ENCODE data around the gene COL25A1.

The COL25A1 gene

GRCh38 chr4:109216085-109216696, 86.3 kb downstream of the COL25A1 start:
- no peak for TF ChIP-seq CTCF (IDR thresholded peaks at IDR 0.05; ENCODE audit: low read depth, low read length)
- H3K4me3 ChIP-seq (ENCODE audit: low read depth, low read length) = no peak overlapping the region

DNA sequence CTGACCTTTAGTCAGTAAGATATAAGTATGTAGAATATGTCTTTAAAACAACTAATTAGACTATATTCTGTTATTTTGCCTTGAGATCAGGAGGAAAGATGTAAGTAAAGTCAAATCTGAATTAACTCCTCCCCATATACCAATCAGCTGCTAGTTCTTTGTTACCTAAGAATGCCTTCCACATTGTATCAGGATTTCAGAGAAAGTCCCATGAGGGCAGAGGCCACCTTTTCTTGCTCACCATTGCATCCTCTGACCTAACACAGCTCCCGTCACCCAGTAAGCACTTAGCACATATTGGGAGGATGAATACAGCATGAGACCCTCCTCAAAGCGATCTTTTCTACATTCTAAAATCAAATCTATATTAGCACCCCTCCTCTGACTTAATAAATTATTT, 87.0 kb downstream of the COL25A1 start:
- no peak for TF ChIP-seq CTCF (IDR thresholded peaks at IDR 0.05; ENCODE audit: low read depth, low read length)

GRCh38 chr4:109214622-109215301, 87.7 kb downstream of the COL25A1 start:
- H3K4me3 ChIP-seq (ENCODE audit: low read depth, low read length) = no peak overlapping the region
- no peak for TF ChIP-seq CTCF (IDR thresholded peaks at IDR 0.05; ENCODE audit: low read depth, low read length)

More for the DNA sequence above, 87.0 kb downstream of the COL25A1 start:
- no peak overlapping the region for H3K4me3 ChIP-seq (ENCODE audit: low read depth, low read length)

DNA sequence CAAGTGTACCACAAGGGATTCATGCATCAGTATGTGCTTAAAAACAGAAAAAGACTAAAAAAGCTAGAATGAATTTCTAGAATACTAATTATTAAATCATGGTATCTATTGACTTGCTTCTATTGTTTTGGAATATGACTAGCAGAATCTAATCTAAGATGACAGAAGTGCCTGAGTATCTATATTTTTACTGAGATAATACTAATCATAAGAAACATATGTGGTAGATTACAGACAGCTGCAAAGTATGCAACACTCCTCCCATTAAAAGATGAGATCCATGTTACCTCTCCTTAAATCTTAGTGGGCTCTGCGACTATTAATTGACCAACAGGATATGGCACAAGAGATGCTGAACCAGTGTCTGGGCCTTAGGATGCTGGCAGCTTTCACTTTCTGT, 89.4 kb downstream of the COL25A1 start:
- TF ChIP-seq CTCF (IDR thresholded peaks at IDR 0.05; ENCODE audit: low read depth, low read length) = no peak
- no peak overlapping the region for H3K4me3 ChIP-seq (ENCODE audit: low read depth, low read length)

DNA sequence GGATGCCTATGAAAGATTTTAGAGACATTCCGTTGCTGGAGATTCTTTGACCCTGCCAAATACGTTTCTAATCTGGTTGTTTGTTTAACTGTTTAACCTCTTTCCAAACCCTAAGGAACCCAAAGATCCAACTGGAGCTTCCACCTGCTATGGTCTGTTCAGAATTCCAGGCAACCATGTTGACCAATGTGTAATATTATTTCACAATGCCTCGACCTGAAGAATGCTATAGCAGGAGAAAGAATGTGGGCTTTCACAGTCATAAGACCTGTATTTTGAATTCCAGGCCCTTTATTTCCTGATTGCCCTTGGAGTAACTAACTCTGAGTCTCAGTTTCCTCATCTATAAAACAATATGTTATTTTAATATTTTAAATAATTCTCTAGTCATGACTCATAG, 90.8 kb downstream of the COL25A1 start:
- TF ChIP-seq CTCF (IDR thresholded peaks at IDR 0.05; ENCODE audit: low read depth, low read length) = no peak
- H3K4me3 ChIP-seq (ENCODE audit: low read depth, low read length) = no peak overlapping the region

DNA sequence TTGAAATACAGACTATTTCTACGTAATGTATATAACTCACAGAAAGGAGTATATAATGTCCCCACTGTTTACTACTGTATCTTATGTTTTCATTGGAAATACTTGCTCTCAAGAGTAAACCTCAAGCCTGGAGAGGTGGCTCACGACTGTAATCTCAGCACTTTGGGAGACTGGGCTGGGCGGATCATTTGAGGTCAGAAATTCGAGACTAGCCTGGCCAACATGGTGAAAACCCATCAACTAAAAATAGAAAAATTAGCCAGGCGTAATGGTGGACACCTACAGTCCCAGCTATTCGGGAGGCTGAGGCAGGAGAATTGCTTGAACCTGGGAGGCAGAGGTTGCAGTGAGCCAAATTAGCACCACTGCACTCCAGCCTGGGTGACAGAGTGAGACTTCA, 92.8 kb downstream of the COL25A1 start:
- no peak for TF ChIP-seq CTCF (IDR thresholded peaks at IDR 0.05; ENCODE audit: low read depth, low read length)
- H3K4me3 ChIP-seq (ENCODE audit: low read depth, low read length) = no peak overlapping the region

- no peak overlapping the region for H3K4me3 ChIP-seq (ENCODE audit: low read depth, low read length)
- no peak for TF ChIP-seq CTCF (IDR thresholded peaks at IDR 0.05; ENCODE audit: low read depth, low read length)
These were observed 94.6 kb downstream of the COL25A1 start for GRCh38 chr4:109207898-109208297.
